Middle frontal gyrus (tissue), 1 donor: ENCODE data around the gene SOX6.

Source experiments
- DNase-seq: peaks from one replicate; pipeline ENCODE4 v3.0.0-alpha.2; 2015; ENCODE audit warnings: low spot score; ENCODE audit errors: extremely low spot score

Gene SOX6

GRCh38 chr11:16321148-16321547 is 35.2 kb downstream of the SOX6 start:
- DNase-seq: no peak

DNA sequence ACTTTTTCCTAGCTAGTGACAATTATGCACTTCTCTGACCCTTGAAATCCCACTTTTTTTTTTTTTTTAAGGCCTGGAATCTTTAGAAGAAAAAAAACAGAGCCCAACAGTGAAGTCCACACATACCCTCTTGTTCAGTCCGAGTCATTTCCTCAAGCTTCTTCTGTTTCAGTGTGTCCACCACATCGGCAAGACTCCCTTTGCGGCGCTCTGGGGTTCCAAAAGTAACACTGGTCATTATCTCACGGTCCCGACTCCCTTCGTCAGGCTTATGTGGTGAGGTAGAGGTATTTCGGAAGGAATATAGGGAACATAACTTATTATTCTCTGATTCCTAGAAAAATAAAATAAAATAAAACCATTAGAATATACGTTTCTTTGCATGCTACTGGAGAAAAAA is 38.0 kb downstream of the SOX6 start:
- no peak for DNase-seq

- no peak for DNase-seq
Measured at GRCh38 chr11:16317712-16318111, 38.6 kb downstream of the SOX6 start.

DNA sequence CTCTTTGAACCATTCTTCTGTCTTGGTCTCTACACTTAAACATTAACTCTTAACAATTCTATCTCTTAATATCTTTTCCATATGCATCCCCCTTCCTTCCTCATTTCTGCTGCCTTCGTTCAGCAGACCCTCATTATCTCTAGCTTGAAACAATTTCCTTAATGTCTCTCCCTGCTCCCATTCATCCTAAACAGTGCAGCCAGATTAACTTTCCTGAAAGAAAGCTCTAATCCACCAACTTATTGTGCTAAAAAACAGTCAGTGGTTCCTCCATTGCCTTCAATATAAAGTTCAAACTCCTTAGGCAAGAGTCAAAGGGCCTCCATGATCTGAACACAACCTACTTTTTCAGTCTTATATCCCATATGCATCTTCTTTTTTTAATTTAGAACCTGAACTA is 42.5 kb downstream of the SOX6 start:
- DNase-seq: no peak

DNA sequence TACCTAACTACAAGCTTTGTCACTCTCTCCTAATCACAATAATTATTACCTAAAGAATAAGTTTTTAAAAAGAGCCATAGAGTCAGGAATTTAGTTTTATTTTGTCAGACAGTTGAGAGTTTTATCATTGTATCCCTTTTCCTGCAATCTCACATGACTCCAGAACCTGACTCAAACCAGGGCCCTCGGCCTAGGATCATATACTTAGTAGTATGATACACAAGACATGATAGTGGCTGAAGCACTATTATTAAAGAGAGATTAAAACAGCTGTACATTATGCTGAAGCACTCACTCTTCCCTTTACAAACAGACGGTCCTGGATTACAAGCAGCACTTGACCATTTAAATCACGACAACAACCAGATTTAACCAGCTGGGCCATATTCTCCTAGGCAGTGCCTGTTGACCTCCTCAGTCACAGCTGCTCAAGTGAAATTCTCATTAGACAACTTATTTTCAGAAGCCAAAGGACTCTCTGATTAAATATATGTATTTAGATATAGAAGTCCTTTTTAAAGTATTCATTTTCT is 44.0 kb downstream of the SOX6 start:
- DNase-seq: no peak

- no peak for DNase-seq
Measured at GRCh38 chr11:16311831-16312230, 44.5 kb downstream of the SOX6 start.

GRCh38 chr11:16310943-16311342 is 45.4 kb downstream of the SOX6 start:
- DNase-seq: no peak

DNA sequence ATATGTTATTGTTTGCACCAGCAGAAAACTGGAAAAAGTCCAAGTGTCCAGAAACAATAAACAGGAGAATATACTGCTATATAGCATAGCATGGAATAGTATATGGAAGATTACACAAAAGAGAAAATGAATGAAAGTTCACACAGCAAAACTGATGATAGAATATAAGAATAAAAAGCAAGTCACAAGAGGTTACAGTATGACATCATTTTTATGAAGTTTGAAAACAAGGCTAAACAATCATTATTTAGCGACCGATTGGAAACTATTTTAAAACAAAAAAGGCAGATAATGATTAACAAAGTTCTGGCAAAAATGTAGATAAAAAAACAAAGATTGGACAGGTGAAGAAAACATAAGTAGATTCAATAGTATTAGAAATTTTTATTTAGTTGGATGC is 47.1 kb downstream of the SOX6 start:
- DNase-seq: no peak

DNA sequence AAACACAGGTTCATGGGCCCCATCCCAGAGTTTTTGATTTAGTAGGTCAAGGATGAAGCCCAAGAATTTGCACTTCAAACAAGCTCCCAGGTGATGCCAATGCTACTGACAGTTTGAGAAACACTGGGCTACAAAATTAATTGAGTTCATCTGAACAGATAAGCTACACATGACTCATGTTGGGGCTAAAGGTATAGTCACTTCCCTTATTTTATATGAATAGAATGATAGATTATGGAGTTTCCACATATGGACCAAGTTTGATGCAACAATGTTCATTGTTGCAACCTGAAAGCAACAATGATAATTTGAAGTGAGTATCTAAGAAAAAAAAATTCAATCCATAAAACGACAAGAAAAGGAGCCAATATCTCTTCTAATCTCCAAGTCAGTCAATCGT is 54.9 kb downstream of the SOX6 start:
- DNase-seq: no peak

DNA sequence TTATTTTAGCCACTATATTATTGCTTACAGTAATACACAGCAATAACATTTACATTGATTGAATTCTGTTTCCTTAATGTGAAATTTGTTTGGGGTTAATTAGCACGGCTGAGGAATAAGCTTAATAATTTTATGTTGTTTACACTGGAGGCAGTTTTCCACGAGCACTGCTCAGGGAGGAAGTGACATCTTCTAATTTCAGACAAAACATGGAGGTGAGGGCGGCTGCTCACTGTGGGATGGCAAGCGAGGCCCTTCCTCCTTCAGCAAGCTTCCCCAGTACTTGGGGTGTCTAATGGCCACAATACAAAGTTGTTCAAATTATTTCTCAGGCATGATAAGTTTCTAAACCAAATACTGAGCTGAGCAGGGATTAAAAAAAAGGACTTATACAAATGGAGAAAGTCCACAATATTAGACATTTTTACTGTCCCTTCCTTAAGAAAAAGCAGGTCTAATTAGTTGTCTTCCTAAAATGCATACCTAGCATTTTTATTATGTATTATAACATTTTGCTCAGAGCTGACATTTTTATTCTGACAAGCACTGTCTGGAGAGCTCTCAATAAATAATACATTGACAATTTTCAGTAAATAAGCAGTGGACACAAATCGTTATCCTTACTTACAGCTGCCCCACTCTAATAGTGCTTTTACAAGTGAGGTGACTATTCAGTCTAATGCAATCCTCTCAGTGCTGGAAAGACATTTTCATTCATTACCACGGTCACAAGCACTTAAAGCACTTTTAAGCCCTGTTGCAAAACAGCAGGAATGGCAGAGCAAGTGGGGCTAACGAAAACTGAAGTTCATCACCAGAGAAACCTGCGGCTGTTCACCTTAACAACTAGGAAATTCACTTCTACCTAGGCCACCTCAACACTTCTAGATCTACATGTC is 56.2 kb downstream of the SOX6 start:
- no peak for DNase-seq

GRCh38 chr11:16299390-16299789 is 57.0 kb downstream of the SOX6 start:
- DNase-seq: no peak

DNA sequence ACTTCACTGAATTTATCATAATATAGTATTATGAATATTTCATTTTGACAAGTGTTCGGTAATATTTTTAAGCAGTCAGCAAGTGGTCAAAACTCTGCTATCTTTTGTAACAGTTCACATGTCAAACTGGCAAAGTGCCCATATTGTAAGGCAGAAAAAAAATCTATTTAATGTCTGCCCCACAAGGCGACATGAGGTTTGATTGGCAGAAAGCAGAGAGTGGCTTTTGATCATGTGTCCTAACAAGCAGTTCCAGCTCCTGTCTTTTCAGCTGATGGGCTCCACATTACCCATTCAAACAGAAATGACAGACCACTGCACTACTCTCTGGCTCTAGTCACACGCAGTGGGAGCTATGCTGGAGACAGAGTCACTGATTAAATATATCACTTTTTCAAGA is 59.0 kb downstream of the SOX6 start:
- no peak for DNase-seq

DNA sequence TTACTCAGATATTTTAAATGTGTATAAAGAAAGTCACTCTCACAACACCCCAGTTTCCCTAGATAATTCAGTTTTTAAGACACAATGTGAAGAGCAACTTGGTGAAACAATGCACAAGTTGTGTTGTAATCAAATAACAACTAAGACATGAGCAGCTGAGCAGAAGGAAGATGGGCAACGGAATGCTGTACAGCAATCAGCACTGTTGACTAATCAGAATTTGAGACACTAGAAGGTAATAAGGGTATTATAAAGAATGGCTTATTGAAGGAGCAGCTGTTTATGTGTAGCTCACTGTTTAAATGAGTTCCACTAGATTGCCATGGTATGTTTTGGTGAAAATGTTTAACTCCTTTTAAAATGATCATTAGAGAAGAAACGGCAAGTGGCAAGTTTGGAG is 60.1 kb downstream of the SOX6 start:
- DNase-seq: no peak

GRCh38 chr11:16295592-16295991 is 60.8 kb downstream of the SOX6 start:
- no peak for DNase-seq

DNA sequence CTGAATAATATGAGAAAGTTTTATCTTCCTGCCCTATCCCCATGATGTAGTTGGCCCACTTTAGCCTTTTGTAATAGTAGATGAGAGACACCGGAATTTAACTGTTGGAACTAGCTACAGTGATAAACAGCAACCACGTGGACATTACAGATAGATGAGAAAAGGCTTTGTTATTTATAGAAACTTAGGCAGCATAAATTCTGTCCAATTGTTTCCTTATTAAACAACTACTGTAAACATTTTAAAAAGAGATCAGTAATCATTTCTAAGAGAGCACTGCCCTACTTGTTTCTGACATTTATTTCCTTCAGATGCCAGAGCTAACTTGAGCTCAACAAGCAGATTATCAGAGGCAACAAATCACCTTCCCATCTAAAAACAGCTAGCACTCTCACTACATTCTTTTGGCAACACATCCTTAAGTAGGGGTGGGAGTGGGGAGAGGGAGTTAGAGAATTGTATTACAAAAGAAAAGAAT is 63.1 kb downstream of the SOX6 start:
- DNase-seq: no peak

DNA sequence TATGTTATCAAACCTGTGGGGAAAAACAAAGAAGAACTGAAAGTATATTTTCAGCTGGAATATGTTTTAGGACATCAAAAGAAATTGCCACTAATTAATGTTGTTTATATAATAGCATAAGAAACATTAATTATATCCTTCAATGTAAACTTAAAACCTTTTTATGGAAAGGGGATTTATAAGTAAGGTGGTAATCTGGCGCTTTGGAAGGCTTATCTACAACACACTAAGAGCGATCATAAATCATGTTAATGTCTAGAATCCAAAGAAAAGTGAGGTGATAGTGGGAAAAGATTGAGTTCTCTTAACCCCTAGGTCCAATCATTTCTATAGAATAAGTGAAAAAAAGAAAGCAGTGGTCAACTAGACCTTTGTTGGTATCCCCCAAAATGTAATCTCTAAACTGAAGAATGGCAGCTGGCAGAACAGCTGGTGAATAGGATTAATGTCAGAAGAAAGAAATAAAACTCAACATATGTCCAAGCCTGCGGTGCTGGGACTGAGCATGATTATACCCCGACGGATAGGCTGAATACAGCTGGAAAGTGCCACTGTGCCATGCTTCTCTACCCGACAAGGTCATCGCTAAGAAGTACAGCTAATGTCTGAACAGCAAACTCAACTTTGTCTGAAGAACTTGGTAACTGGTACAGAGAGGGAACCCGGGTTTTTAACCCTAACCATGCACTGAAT is 64.0 kb downstream of the SOX6 start:
- no peak for DNase-seq

- DNase-seq: no peak
Measured at GRCh38 chr11:16291729-16292128, 64.6 kb downstream of the SOX6 start.

- DNase-seq: no peak
Measured at GRCh38 chr11:16289541-16289940, 66.8 kb downstream of the SOX6 start.

GRCh38 chr11:16287630-16288280 is 68.6 kb downstream of the SOX6 start:
- no peak for DNase-seq

- no peak for DNase-seq
Measured at GRCh38 chr11:16286095-16286494, 70.3 kb downstream of the SOX6 start.

GRCh38 chr11:16280256-16280682 is 76.1 kb downstream of the SOX6 start:
- no peak for DNase-seq

- no peak for DNase-seq
Measured at GRCh38 chr11:16279524-16279923, 76.8 kb downstream of the SOX6 start.
